Measurements from ENCODE around the gene NDRG3. TPM values are rescaled to one million over a fixed set of nuclear protein-coding genes. Genes with fewer than 3 reads are reported as not detected.

The NDRG3 gene
- total and polyA plus RNA-seq, 2 donors (not counting 3 experiments of a cell fraction or from before 2014, with no cell fraction given) = 25.7 to 27.7 TPM

DNA sequence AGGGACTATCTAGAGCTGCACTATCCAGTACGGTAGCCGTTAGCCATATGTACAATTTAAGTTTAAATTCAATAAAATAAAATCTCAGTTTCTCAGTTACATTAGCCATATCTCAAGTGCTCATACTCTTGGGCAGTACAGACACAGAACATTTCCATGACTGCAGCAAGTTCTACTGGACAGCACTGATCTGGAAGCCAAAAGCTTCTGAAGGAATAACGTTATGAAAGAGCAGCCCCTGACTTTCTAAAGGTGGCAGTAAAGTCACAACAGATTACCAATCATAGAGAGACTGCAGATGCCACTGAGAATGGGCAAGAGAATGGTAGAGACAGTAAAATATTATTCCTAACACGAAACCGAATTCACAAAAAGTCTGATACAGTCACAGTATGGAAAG is 36.8 kb downstream of the NDRG3 start:
- Histone ChIP-seq H4K20me1 (replicated peaks; ENCODE audit: control insufficient read depth, extremely low read depth, insufficient read depth, low read length) (no peaks in the 10 kb centered on the region), H3K79me2 (ENCODE audit: control insufficient read depth, insufficient read depth, low read length) (no peaks in the 10 kb centered on the region), H3K36me3 (ENCODE audit: control insufficient read depth in 2 of 2, extremely low read depth in 1 of 2, insufficient read depth in 2 of 2, low read length in 2 of 2) (no peaks in the 10 kb centered on the region), H3K4me1 (ENCODE audit: control insufficient read depth, extremely low read depth, insufficient read depth, low read length) (no peaks in the 10 kb centered on the region), H3K9ac (replicated peaks; ENCODE audit: extremely low read depth, insufficient read depth, low read length) (no peak overlapping the region), H3K9me1 (replicated peaks; ENCODE audit: control insufficient read depth, extremely low read depth, insufficient read depth, low read length) (no peaks in the 10 kb centered on the region), H3K4me3 (replicated peaks in 1 of 3; ENCODE audit: insufficient read depth in 1 of 3, low read depth in 1 of 3, low read length in 3 of 3) (no peak overlapping the region), H2AFZ (ENCODE audit: low read depth, low read length) (no peak overlapping the region), H3K27me3 (ENCODE audit: control insufficient read depth in 2 of 2, insufficient read depth in 2 of 2, low read length in 2 of 2) (no peaks in the 10 kb centered on the region), H3K27ac (ENCODE audit: insufficient read depth, low read depth, low read length) (no peak overlapping the region), H3K9me3 (replicated peaks; ENCODE audit: control insufficient read depth, insufficient read depth, low read length) (no peaks in the 10 kb centered on the region), H3K4me2 (ENCODE audit: insufficient read depth, low read length) (no peak overlapping the region)
- TF ChIP-seq FOS (IDR thresholded peaks at IDR 0.05; ENCODE audit: borderline replicate concordance, insufficient read depth, low read length) (no peak), MYC (IDR thresholded peaks at IDR 0.05; ENCODE audit: low read depth, low read length) (no peak), JUN (IDR thresholded peaks at IDR 0.05; ENCODE audit: borderline replicate concordance, insufficient read depth, insufficient read length, low read depth) (no peak), EZH2 (IDR thresholded peaks at IDR 0.05; ENCODE audit: borderline replicate concordance, low read depth, low read length, severe bottlenecking) (no peak), GATA2 (IDR thresholded peaks at IDR 0.05; ENCODE audit: insufficient read depth, insufficient read length, low read depth, low read length) (no peak), POLR2AphosphoS5 (IDR thresholded peaks at IDR 0.05; ENCODE audit: insufficient read depth, low read depth, low read length) (no peak), POLR2A (IDR thresholded peaks at IDR 0.05; ENCODE audit: low read depth, low read length) (no peak)
- TF ChIP-seq, protein P1, sequence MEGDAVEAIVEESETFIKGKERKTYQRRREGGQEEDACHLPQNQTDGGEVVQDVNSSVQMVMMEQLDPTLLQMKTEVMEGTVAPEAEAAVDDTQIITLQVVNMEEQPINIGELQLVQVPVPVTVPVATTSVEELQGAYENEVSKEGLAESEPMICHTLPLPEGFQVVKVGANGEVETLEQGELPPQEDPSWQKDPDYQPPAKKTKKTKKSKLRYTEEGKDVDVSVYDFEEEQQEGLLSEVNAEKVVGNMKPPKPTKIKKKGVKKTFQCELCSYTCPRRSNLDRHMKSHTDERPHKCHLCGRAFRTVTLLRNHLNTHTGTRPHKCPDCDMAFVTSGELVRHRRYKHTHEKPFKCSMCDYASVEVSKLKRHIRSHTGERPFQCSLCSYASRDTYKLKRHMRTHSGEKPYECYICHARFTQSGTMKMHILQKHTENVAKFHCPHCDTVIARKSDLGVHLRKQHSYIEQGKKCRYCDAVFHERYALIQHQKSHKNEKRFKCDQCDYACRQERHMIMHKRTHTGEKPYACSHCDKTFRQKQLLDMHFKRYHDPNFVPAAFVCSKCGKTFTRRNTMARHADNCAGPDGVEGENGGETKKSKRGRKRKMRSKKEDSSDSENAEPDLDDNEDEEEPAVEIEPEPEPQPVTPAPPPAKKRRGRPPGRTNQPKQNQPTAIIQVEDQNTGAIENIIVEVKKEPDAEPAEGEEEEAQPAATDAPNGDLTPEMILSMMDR (IDR thresholded peaks at IDR 0.05; ENCODE audit: extremely low read depth in 1 of 2, insufficient read depth in 1 of 2, low read depth in 1 of 2, low read length in 2 of 2) = no peak
- TF ChIP-seq, protein P2, sequence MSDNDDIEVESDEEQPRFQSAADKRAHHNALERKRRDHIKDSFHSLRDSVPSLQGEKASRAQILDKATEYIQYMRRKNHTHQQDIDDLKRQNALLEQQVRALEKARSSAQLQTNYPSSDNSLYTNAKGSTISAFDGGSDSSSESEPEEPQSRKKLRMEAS (IDR thresholded peaks at IDR 0.05; ENCODE audit: insufficient read depth, insufficient read length) = no peak
- CTCF ChIA-PET = no interaction called here
- intact Hi-C loops (cut with micrococcal nuclease) = no loop called here
- no peak for FAIRE-seq
- dilution Hi-C loops (cut with MboI; ENCODE audit: extremely low pct_ligation_motif_present, low sequenced_read_pairs) = no loop called here
- no TSS peak for BruUV-seq (replicated peaks)
- no peak for DNase-seq (ENCODE audit: low read depth, low spot score)
- POLR2A ChIA-PET = no interaction called here
